HL-60/S4 treated with phorbol 12-myristate 13-acetate at 8.2 ng/mL for 4 days and 3 days (cell line): ENCODE results near the gene REG3G.

ENCODE experiments used
- in situ Hi-C: fragments of 300-500 bp; cut with MboI; formaldehyde crosslinking; loops from 2 replicates; pipeline ENCODE4 v1.15.0; 2022; ENCODE audit warnings: low sequenced_read_pairs

Gene REG3G

DNA sequence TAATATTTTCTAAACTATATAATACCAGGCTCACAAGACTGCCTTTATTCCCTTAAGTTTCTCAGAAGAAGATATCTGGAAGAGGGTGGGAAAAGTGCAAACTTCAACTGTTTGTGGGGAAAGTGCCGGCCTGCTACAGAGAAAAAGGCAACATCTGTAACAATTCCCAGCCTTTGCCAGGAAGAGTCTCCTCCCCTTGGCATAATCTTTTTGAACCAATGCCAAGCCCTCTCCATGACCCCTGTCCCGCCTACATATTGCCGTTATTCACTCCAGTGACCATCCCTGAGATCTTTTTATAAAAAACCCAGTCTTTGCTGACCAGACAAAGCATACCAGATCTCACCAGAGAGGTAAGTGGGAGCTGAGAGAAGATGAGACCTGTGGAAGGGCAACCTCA is at the start of gene REG3G:
TSS of gene REG3G (plus strand) at position 282 of the 400 bp plus-strand sequence. CDS start 392 bp downstream, outside the sequence.
- in situ Hi-C loops: no loop called here

DNA sequence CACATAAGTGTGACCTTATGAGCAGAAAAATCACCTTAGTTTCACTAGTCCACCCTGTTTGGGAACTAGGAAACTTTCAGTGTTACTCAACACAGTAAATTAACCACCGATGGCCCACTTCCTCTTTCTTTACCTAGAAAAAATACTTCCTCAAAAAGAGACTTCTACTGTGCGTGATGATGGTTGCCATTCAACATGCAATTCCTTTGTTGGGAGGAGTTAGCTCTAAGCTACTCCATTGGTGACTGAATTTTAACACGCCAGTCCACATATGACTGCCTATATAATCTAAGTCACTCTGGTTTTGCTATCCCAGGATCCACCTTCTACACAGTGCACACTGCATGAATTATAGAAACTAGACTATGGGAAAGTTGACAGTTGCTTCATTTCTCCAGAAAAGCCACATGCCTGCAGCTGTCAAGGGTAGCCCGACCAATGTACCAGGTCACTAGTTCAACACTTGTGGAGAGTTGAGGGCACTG is 47.8 kb upstream of the REG3G start:
- in situ Hi-C loops: no loop called here

DNA sequence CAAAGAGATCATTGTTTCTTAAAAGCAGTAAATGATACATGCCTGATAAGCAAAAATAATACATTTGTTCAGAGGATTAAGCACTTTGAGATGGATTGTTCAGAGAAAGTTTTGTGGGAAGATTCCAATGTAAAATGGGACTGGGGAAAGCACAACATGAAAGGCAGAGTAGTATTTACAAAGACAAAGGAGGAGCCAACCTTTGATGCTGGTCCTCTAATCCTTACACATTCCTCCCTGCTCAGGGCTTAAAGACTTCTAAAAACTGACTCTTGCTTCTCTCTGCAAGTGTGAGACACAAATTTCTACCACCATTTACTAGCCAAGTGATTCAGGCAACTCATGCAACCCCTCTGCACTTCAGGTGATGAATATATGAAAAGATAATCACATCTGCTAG is 47.2 kb upstream of the REG3G start:
- in situ Hi-C loops: no loop called here

DNA sequence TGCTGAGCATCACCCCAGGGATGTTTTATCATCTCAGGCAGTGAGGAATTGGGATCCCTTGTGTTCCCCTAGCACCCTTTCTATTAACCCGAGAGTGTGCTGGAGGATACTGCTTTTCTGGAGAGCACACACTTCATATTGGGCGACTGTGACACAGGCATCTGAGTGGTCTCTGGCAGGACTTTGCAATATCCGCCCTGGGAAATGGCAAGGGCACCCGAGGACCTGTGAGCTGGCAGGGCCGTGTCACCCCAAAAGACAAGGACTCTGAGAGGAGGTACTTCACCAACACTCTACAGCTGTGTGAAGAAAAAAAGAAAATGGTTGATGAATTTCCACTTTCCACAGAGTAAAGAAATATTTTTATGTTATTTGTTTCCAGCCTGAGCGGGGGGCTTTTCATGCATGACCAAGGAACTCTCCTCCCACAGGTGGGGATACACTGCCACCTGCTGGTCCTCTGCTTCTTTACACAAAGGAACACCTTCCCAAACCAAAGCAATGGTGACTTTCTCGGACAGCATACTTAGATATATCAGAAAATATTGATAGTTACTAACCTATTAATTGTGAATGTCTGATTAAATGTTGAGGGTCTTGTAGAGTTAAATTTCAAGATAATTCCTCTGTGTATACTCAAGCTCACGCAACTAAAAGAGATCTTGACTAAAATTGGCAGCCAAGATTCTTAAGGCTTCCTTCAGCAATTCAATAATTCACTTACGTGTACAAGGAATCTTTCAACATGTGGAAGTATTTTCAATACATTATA is 45.9 kb upstream of the REG3G start:
- in situ Hi-C loops: no loop called here

DNA sequence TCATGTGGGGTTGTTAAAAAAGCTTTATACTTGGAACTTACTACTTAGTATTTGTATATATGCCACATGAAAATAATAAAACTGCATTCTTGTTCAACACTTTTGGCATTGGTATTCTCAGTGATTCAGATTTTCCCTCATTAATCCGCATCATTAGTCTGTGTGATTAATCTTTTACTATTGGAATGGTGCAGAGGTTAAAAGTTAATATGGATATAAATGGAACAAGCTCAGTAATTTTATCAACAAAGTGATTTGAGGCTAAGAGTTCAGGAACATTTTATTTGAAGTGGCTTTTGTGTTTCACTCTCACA is 45.4 kb upstream of the REG3G start:
- in situ Hi-C loops: no loop called here

DNA sequence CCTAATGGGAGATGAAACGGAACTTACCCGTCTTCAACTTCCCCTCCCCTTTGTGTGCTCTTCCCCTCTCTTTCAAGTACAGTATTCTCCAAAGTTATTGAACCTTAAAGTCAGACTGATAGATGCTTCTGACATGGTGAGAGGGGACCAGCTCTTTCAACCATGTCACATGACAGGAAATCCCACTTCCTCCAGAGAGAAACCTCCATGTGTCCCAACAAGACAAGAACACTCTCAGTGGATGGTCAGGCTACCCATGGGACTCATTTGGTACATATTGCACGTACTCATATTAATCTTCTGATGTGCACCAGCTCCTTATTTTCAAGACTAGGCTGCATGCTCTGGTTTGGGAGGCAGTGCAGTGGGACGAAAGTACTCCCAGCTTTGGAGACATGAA is 44.6 kb upstream of the REG3G start:
- in situ Hi-C loops: no loop called here

DNA sequence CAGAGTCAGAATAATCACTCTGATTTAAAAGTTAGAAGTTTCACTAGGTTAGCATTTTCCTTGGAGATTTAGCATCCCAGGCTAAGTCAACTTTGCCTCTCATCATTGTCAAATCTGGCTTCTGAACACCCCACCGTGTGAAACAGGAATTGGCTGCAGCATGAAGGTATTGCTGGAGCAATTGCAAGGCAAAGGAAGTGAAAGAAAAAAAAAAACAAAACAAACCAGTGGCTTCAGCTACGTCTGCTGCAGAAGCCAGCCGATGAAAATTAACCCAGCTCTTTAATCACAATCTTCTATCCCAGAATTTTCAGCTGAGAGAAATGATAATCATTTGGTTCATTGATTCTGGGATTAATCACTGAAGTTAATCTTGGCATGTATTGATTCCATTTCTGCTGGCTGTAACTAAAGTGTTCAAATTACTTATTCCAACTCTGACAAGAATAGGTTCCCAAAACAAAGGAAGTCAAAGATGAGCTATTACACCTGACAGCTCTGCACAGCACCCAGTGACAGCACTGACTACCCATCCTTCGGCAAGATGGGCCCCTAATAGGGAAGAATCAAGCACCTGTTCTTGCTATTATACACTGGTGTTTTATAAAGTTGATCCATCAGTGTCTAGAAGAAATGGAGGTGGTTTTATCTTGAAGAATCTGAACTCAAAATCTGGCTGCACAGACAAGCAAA is 42.7 kb upstream of the REG3G start:
- in situ Hi-C loops: no loop called here

DNA sequence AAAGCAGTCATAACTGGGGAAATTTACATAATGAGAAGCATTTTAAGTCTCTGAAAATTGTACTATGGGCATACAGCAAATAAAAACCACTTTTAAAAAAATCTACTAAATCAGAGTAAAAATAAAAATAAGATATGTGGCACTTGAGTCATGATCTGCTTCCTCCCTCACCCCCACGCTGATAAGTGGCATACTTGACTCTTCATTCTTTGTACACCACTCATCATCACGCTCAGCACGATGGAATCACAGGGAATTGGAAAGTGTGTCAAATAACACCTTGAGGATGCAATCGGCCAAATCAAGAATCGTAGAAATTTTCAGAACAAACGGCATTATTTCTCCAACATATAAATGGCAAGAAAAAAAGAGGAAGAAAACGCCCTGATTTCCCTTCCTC is 41.1 kb upstream of the REG3G start:
- in situ Hi-C loops: no loop called here

DNA sequence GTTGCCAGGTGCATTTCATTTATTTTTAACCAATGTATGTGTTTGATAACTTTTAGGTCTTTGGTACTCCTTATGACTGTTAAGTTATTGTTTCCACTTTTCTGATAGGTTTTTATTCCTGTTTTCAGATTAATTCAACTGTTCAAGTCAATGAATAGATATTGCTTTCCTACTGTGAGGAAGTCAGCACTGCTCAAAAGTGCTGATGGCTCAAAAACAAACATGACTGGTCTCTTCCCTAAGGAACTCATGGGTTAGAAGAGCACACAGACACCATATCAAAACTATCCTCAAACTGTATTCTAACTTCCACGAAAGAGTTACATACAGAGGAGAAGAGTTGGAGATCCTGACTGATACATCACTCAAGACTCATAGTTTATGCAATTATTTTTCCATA is 39.9 kb upstream of the REG3G start:
- in situ Hi-C loops: no loop called here

DNA sequence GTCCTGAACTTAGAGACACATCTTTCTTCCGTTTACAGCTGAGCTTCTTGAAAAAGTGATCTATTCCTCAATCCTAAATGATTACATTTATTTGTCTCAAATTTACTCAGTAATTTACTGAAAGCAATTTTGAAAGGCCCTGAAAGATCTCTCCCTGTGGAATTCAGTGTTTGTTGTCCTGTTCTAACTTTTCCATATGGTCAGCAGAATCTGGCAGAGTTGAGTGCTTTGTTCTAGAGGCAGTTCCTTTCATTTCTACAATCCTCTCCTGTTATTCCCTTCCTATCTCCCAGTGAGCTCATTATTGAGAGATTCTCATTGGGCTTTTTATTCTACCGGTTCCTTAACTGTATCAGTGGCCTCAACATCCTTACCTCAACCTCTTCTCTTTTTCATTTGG is 36.5 kb upstream of the REG3G start:
- in situ Hi-C loops: no loop called here

DNA sequence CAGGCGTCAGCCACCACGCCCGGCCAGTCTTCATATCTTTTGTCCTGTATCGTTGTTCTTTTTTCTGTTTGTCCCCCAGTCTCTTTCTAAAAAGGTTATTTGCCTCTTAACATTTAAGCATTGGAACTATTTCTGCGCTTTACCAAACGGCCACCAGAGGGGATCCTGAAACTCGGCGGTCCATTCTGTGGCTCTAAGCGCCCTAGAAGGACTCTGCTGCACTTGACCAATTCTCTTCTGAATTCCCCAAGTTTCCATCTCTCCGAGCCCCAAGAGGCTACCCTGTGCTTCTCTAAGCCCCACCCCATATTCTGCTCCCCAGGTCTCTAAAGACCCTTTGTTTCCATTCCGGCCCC is 33.1 kb upstream of the REG3G start:
- in situ Hi-C loops: no loop called here

DNA sequence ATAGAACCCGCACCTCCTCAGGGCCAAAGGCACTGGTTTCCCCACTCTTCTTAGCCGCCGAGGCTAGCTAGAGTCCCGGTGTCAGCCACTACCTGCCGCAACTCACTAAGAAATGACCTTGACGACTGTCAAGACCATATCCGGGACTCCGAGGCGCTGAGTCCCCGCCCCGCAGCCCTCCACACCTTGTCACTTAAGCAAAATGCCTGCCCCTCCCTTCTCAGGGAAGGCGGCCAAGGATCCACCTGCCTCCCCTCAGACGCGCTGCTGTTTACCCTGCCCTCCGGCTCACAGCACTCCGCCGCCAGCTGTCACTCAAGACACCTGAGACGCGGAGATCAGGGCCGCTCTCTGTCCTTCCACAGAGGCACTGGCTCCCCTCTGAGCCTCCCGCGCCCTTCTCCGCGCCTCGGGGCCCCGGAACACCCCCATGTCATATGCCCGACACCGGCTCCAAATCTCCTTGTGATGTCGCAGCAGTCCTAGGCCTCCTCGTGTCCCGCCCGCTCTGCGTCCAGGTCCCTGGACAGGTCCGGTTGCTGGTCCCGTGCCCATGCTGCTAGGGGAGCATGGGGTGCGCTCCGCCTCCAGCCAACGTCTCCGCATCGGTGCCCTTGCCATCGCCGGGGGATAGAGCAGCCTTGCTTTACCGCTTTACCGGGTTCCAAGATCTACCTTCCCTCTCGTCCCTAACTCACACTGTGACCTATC is 32.5 kb upstream of the REG3G start:
- in situ Hi-C loops: no loop called here

DNA sequence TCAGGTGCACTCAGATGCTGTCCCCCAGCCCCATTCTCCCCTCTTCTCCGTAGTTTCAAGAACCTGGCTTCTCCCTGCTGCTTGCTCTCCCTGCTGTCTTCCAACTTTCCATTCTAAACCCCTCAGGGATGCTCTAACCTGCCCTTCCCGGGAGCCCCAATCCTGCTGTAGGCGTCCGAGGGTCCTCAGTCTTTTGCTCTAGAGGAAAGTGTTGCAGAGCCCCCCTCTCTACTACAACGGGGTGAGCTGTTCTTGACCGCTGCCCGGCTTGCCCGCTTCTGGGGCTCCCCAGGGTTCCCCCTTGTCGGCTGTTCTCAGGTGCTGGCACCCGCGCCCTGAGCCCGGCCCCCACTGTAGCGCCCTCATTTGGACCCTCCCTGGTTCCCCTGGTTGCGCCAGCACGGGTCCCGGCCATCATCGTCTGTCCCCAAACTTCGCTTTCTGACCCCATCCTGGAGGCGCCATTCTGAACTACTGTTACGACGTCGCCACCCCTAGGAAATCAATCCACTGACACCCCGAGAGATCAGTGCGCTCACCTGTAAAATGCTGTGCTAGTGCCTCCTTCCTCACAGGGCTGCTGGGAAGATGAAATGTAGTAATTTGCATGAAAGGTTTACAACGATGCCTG is 31.9 kb upstream of the REG3G start:
- in situ Hi-C loops: no loop called here

DNA sequence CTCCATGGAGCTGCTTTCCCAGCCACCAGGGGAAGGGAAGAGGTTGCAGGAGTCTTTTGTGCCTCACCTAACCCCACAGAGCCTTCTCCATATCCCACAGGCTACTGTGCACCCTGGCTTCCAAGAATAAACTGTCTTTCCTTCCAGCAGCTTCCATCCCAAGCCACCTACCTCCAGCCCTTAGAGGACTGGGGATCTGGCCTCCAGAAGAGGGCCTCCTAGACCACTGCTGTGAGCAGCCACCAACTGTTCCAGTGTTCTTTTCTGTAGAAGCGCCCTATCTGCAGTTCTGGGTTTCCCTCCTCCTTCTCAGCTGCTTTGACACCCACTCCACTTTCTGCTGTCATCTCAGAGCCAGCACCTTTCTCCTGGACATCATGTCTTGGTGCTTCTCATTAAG is 30.7 kb upstream of the REG3G start:
- in situ Hi-C loops: no loop called here

DNA sequence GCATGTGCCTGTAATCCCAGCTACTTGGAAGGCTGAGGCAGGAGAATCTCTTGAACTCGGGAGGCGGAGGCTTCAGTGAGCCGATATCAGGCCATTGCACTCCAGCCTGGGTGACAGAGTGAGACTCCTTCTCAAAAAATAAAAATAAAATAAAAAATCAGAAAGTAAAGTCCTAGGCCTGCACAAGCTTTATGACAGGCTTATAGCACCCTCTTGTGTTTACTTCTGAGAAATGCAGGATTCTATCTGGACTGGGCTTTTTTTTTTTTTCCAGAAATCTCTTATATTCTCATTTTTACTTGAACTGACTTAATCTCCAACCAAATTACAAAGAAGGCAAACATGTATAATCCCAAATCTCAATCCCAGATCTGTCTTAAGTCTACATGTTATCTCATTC is 26.1 kb upstream of the REG3G start:
- in situ Hi-C loops: no loop called here

DNA sequence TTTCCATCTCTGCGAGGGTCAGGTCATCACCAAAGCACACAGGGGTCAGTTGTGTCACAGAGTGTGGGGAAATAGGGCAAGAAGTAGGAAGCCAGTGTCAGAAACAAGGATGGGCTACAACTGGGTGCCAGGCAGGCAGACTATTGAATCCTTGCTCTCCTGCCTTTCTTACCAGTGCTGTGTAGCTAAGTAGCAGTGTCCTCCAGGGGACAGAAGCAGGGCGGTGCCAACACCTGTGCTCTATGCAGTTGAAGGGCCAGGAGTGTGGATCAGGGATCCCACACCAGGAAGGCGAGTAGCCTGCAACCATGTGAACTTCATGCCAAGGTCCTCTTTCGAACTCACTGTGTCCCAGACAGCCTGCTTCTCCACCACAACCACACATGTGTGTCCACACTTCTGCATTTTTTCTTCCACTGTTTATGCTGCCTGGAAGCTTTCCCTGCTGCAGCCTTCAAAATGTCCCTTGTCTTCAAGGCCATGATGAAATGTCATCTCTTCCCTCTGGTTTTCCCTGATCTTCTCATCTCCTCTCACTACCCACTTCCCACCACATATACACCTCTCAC is 25.4 kb upstream of the REG3G start:
- in situ Hi-C loops: loop anchor here (25.0 kb wide), 1 partner anchor 338 kb away; no protein-coding TSS in a partner anchor

DNA sequence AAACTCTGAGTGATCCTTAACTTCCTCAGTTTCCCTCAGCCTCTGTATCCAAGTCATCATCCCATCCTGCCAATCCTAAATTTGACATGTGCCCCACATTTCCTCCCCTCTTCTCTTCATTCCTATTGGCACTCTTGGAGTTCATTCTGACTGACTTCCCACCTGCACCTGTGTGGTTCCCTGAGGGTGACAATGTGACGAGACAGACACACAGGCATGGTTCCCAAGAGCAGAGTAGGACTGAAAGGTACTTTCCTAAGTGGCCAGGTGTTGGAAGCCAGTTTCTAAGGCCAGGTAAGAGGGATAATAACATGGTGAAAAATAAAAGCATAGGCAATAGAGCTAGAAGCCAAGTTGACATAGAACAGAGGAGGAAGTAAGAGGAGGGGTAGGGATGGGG is 24.2 kb upstream of the REG3G start:
- in situ Hi-C loops: loop anchor here (25.0 kb wide), 1 partner anchor 339 kb away; no protein-coding TSS in a partner anchor

DNA sequence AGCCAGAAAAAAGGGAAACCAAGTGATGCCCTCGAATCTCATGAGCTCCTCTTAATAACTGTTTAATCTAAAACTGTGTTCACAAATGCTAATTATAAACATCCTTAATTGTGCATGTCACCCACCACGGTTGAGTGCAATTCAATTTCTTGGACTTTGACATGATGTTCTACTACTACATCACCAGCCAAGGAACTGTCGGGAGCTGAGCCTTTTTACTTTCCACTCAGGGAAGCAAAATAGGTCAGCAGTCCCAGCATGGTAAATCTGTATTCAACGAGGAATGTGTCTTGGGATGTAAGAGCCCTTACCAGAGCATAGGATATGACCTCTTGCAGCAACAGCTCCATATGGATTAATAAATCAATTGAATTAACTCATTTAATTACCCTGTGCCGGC is 20.8 kb upstream of the REG3G start:
- in situ Hi-C loops: loop anchor here (25.0 kb wide), 1 partner anchor 342 kb away; no protein-coding TSS in a partner anchor

DNA sequence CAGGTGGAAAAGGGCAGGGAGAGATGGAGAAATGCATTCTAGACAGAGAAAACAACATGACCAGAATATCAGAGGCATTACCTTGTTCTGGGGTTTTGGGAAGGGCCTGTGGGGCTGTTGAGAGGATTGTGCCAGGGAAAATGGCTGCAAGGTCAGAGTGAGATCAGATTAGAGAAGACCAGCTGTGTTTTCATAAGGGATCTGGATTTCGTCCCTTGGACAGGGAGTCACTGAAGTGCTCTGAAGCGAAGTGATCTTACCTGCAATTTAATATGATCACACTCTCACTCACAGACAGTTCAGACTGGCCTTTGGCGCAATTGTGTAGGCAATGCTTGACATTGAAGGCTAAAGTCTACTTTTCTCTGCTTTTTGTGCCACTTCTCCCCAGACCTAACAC is 20.3 kb upstream of the REG3G start:
- in situ Hi-C loops: loop anchor here (25.0 kb wide), 1 partner anchor 343 kb away; no protein-coding TSS in a partner anchor

DNA sequence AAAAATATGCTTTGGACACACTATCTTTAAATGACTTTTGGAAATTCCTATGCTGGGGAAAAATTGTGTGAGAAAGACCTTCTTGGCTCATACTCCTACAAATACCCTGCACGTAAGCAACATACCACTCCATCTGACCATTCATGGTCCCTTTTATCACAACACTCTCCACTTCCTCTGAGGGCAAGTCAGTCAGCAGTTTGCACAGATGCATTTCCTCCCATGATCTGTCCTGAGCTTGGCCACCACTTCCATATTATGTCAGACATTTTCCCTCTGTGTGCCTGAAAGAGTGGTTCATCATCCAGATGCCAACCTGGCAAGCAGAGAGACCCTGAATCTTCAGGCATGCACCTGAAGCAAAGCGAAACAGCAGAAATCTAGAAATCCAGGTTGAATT is 16.1 kb upstream of the REG3G start:
- in situ Hi-C loops: loop anchor here (25.0 kb wide), 1 partner anchor 347 kb away; no protein-coding TSS in a partner anchor

DNA sequence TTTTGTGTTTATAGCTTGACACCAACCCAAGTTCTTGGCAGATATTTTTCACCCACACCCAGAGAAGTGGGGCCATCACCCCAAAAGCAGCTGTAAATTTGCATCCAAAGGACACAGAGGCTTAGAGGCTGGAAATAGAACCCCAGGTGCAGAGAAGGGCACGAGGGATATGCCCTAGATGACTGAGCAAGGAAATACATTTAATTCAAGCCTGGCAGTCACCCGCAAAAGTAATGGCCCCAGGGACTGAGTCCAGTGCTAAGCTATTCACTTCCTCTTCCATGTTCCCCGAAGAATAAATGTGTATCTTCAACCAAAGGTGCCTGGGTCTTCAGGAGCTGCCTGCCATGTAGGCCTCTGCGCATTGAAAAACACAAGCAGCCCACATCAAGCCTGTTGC is 14.0 kb upstream of the REG3G start:
- in situ Hi-C loops: loop anchor here (25.0 kb wide), 1 partner anchor 349 kb away; no protein-coding TSS in a partner anchor
